Forelimb muscle (tissue), 1 donor: ENCODE results near the gene JUND. TPM values are rescaled to one million over a fixed set of nuclear protein-coding genes. Genes with fewer than 3 reads are reported as not detected.
"Not testable (repeated sequence)": the region's sequence is repeated elsewhere in the genome, so short reads cannot be mapped to it uniquely, and the experiment has no call there.

Experiments used
- DNase-seq: peaks from one replicate; pipeline ENCODE4 v3.0.0-alpha.2; 2013; ENCODE audit warnings: low read depth
- polyA plus RNA-seq: library from polyadenylated mRNA; unstranded; fragments of 120-200 nt; gene quantifications from one replicate; pipeline ENCODE4 v1.2.1, GENCODE V29; 2013; ENCODE audit not compliant: insufficient read length

The JUND gene
- polyA plus RNA-seq, result 129 TPM

DNA sequence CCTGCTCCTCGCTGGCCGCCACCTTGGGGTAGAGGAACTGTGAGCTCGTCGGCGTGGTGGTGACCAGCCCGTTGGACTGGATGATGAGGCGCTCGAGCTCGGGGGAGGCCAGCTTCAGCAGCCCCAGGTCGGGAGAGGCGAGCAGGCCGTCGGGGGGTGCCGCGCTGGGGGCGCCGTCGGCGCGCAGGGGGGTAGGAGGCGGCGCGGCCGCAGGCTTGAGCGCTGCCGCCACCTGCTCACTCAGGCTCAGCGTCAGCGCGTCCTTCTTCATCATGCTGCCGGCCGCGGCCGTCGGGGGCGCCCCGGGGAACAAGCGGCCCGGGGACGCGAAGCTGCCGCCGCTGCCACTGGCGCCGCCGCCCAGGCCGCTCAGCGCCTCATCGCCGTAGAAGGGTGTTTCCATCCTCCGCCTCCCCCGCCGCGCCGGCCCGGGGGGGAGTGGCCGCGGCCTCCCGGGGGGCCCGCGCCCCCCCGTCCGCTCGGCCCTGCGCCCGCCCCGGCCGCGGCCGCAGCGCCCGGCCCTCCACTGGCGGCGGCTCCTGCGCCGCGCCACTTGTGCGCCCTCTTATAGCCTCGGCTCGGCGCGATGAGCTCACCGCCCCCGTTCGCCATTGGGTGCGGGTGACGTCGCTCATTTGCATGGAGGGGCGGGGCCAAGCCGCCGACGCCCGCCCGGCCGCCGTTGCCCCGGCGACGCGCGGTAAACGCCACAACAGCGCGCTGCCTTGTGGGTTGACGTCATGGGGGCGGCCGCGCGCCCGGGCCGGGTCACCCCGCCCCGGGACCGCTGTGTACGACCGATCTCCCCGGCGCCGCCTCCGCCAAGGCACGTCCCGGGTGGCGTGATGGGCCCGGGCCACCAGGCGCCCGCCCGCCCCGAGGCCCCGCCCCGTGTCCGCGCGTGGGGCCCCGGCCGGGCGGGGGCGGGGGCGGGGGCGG lies at the start of gene JUND:
TSS of gene JUND (minus strand) at position 541 of the 939 bp plus-strand sequence. CDS start at position 403, 138 bp downstream.
- DNase-seq, result no peak

GRCh38 chr19:18330868-18331267 lies 49.4 kb upstream of the JUND start:
- DNase-seq, result no peak

DNA sequence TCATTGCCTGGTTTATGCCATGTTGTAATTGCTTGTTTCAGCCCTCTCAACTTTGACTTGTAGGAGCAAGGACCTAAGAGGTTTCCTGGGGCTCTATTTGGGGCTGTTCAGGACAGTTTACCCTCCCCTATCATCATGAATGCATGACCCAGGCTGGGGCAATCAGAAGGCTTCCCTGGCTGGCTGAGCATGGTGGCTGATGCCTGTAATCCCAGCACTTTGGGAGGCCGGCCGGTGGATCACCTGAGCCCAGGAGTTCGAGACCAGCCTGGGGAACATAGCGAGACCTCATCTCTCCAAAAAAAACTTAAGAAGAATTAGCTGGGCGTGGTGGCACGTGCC lies 47.6 kb upstream of the JUND start:
- DNase-seq, result no peak

DNA sequence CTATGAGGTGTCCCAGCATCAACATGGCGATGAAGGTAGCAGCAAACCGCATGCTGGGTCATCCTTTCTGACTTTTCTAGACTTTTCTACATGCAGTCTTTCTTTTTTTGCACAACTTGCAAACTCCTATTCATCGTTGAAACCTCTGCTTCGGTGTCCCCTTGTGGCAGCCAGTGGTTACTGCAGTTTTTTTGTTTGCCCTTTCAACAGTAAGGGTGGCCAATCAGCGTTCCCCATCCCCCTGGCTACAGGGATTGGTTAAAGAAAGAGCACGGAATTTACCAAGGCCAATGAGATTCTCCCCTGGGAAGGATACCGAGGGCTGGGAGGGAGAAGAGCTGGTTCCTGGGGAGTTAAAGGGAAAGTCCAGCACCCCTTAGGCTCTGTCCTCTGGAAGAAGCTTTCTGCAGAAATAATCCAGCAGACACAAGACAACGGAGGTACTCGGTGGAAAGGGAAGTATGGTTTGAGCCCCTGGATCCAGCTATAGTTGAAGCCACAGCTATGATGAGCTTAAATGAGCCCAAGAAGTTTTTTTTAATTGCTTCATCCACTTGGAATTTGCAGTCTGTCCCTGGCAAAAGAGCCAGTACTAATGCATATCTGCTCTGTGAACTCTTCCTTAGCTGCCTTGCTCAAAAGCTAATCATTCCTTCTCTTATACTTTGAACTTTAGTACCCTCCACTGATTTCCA lies 47.1 kb upstream of the JUND start:
- peak; percentile 98 for DNase-seq

DNA sequence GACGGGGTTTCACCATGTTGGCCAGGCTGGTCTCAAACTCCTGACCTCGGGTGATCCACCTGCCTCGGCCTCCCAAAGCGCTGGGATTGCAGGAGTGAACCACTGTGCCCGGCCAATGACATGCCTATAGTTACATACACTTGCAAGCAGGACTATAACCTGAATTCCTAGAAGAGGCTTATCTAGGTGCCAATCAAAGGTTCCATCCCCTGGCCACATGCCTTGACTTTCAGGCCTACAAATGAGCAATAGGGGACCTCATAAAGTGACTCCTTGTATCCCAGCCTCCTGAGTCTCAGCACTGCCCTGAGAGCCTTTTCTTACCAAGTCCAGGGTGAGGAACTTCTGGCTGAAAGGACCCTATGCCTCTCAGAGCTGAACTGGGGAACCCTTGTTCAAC lies 45.4 kb upstream of the JUND start:
- no peak for DNase-seq

DNA sequence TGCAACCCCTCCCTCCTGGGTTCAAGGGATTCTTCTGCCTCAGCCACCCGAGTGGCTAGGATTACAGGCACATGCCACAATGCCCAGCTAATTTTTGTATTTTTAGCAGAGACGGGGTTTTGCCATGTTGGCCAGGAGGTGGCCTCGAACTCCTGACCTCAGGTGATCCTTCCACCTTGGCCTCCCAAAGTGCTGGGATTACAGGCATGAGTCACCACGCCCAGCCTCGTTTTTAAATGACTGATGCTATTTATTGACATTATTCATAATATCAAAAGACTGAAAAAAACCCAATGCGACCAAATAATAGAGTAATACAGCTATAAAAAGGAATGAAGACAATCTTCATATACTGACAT lies 42.9 kb upstream of the JUND start:
- not testable (repeated sequence) for DNase-seq

DNA sequence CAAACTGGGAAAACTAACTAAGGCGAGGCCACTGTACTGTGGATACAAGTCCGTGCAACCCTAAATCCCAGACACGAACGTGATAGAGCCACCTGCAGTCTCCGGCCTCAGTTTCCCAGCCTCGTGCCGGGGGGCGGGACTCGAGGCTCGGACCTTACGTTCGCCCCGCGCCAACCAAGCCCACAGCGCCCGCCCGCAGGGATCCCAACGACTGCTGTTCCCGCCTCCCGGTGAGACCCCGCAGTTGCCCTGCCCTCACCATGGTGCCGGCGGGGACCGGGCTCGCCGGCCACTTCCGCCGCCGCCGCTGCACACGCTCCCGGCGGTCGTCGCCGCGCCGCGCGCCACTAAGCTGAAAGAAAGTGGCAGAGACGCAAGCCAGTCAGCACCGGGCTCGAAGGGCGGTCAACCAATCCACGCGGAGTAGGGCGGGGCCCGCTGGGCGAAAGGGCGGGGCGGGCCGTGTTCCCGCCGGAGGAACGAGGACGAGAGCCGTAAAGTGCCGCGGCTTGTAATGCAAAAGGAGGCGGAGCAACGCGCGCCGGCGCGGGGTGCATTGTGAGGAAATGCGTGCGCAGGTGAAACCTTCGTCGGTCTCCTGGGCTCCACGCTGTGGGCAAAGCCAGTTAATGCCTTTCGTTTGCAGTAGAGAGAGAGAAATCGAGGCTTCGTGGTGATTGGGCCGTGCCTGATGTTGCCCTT lies 41.5 kb upstream of the JUND start, which contains the start of gene LSM4:
TSS of gene LSM4 (minus strand) at position 318 of the 702 bp plus-strand sequence. CDS start at position 262, 56 bp downstream.
- DNase-seq, result peak; percentile 89

DNA sequence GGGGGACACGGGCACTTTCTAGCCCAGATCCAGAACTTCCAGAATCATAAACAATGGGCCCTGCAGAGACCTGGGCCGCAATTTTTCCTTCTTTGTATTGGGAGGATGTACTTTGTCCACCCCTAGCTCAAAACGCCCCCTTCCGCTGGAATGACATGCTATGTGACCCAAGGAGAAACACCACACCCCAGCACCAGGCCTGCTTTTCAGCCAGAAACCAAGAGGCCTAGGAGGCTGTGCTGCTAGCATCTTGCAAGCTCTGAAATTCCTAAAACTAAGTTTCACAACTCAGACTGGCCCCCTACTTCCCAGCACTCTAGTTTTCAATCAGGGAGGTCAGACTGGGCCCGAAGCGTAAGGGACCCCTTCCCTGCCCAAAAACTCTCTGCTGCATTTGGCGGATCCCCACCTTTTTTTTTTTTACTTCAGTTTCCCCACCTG lies 40.9 kb upstream of the JUND start:
- DNase-seq, result no peak

- no peak for DNase-seq
Observed at GRCh38 chr19:18321734-18322102, 40.3 kb upstream of the JUND start.

- no peak for DNase-seq
Observed at GRCh38 chr19:18320865-18321733, 39.7 kb upstream of the JUND start.

GRCh38 chr19:18319591-18320135 lies 38.2 kb upstream of the JUND start:
- no peak for DNase-seq

DNA sequence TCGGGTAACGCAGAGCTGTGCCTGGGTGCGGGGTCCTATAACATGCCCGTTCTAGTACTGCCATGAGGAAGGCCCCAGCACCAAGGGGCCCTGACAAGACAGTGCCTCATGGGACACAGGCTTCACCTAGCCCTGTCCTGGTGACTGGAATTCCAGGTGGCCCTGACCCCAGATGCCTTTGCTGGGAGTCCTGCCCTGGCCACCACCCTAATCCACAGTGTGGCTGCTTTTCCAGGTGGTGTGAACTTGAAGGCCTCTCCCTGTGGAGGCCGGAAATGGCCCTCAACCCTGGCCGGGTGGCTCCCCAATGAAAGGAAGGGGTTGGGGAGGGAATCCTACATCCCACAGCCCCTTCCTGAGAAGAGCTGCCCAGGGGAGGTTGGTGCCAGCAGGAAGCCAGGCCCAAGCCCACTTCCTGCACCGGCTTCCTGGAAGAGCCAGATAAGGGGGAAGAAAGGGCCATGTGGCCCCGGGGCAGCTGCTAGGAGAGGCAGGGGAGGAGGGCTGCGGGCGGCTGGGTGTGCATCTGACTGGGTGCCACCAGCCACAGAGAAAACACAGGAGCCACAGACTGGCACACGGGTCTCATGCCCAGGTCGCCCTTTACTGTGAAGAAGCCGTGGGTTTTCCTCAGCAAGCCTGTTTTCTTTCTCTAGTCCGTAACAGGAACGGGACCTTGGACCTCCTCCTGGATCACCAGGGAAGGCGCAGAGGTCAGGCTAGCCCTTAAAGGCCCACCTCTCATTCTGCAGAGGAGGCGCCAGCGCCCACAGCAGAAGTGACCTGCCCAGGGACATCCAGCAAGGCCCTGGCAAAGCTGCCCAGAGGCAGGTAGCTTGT lies 36.8 kb upstream of the JUND start:
- no peak for DNase-seq

- no peak for DNase-seq
Observed at GRCh38 chr19:18313398-18313797, 32.0 kb upstream of the JUND start.

- no peak for DNase-seq
Observed at GRCh38 chr19:18312092-18312534, 30.7 kb upstream of the JUND start.

DNA sequence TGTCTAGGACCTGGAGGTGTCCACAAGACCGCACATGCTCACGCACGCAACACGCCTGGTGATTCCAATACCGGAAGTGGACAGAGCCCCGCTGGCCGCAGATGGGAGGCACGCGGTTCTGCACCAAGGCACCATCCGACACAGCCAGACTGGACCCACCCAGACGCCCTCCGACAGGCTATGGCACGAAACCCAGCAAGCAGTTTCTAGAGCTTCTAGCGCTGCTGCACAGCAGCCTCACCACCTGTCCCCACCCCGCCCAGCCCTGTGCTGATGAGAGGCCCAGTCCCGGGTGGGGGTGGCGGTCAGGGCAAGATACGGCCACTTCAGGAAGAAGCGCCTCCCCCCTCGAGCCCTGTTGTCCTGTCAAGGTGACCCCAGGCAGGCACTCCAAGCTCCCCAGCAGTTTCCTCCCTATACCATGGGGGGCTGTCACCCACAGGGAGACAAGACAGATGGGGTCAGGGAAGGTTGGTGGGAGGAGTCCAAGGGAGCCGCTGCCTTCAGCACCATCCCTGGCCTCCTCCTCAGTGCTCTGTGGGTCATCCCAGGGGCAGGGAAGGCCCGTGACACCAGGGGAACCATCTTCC lies 30.2 kb upstream of the JUND start:
- no peak for DNase-seq

DNA sequence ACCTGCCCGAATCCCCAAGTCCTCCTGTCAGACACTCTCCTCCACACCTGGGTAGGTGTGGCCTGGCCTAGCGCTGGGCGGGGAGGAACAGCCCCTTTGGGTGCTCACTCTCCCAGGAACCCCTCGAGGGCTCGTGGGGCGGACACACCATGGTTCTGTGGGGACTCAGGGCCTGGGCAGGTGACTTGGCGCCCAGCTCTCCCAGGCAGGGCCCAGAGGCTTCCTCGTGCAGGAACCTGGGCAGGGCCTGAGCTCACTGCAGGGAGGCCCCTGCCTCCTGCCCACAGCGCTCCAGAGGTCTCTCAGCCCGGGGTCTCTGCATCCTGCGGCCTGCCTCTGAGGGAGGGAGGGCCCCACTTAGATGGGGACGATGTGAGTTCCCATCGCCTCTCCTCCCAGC lies 29.5 kb upstream of the JUND start:
- no peak for DNase-seq

- no peak for DNase-seq
Observed at GRCh38 chr19:18310118-18310909, 28.9 kb upstream of the JUND start.

GRCh38 chr19:18309525-18310064 lies 28.2 kb upstream of the JUND start:
- no peak for DNase-seq

- DNase-seq, result no peak
Observed at GRCh38 chr19:18308948-18309325, 27.5 kb upstream of the JUND start.
